GM12865 (cell line): ENCODE data around the gene ACIN1.
"Not testable (repeated sequence)": the region's sequence is repeated elsewhere in the genome, so short reads cannot be mapped to it uniquely, and the experiment has no call there.

Experiments used
- DNase-seq: peaks from one replicate; pipeline ENCODE4 v3.0.0; 2010; ENCODE audit warnings: low read depth
- H3K4me3 ChIP-seq: 2 replicates; pipeline ENCODE4 v1.5.1; 2011; ENCODE audit warnings: mild to moderate bottlenecking, low read depth, low read length, control low read depth
- CTCF ChIP-seq: IDR thresholded peaks from 2 replicates; pipeline ENCODE4 v1.5.1; 2011; ENCODE audit warnings: low read length, control low read depth, low read depth, inconsistent platforms; ENCODE audit not compliant: insufficient read depth; ENCODE audit errors: missing control alignments

Gene ACIN1

GRCh38 chr14:23112359-23113178 lies 17.6 kb upstream of the ACIN1 start:
- no peak overlapping the region for H3K4me3 ChIP-seq
- DNase-seq = no peak
- TF ChIP-seq CTCF = no peak

- H3K4me3 ChIP-seq = no peak overlapping the region
- no peak for TF ChIP-seq CTCF
- DNase-seq = no peak
These were observed 15.8 kb upstream of the ACIN1 start for GRCh38 chr14:23110579-23111365.

- no peak overlapping the region for H3K4me3 ChIP-seq
- no peak for DNase-seq
- no peak for TF ChIP-seq CTCF
These were observed 14.8 kb upstream of the ACIN1 start for GRCh38 chr14:23109769-23110168.

GRCh38 chr14:23108169-23108568 lies 13.2 kb upstream of the ACIN1 start:
- not testable (repeated sequence) for H3K4me3 ChIP-seq

GRCh38 chr14:23107620-23108019 lies 12.7 kb upstream of the ACIN1 start:
- not testable (repeated sequence) for DNase-seq, H3K4me3 ChIP-seq

More at GRCh38 chr14:23108169-23108568, 13.2 kb upstream of the ACIN1 start:
- DNase-seq = not testable (repeated sequence)

- TF ChIP-seq CTCF = no peak
- DNase-seq = no peak
- H3K4me3 ChIP-seq = no peak overlapping the region
These were observed 11.8 kb upstream of the ACIN1 start for GRCh38 chr14:23106747-23107045.

GRCh38 chr14:23105348-23105824 lies 10.4 kb upstream of the ACIN1 start:
- no peak for TF ChIP-seq CTCF
- no peak overlapping the region for H3K4me3 ChIP-seq
- no peak for DNase-seq
